Stomach smooth muscle (tissue), 2 donors: ENCODE data around the gene C1orf35.

Source experiments
- H3K27ac ChIP-seq: one replicate; pipeline ENCODE4 v1.7.0; 2013; ENCODE audit warnings: mild to moderate bottlenecking, low read length, inconsistent platforms
- H3K27me3 ChIP-seq, 2 donors: one replicate each; pipeline ENCODE4 v1.7.0; 2013; ENCODE audit warnings: low read length in 2 of 2; ENCODE audit not compliant: insufficient read depth in 2 of 2, control insufficient read depth in 1 of 2
- H3K36me3 ChIP-seq, 2 donors: one replicate each; pipeline ENCODE4 v1.7.0; 2013; ENCODE audit warnings: low read length in 2 of 2; ENCODE audit not compliant: control insufficient read depth in 2 of 2, insufficient read depth in 2 of 2
- H3K4me1 ChIP-seq: one replicate; pipeline ENCODE4 v1.7.0; 2013; ENCODE audit warnings: low read length; ENCODE audit not compliant: control insufficient read depth, insufficient read depth
- H3K4me3 ChIP-seq, 2 donors: one replicate each; pipeline ENCODE4 v1.7.0; 2013; ENCODE audit warnings: low read length in 2 of 2
- H3K9ac ChIP-seq, 2 donors: one replicate each; pipeline ENCODE4 v1.7.0; 2013; ENCODE audit warnings: low read length in 2 of 2, mild to moderate bottlenecking in 1 of 2
- H3K9me3 ChIP-seq, 2 donors: one replicate each; pipeline ENCODE4 v1.7.0; 2013; ENCODE audit warnings: low read length in 2 of 2; ENCODE audit not compliant: control insufficient read depth in 2 of 2
- donor health status: healthy.
- donor health status: Pancreatic carcinoma.

Gene C1orf35

GRCh38 chr1:228066891-228067654 is 36.1 kb downstream of the C1orf35 start:
- Histone ChIP-seq H3K36me3 (no peaks in the 10 kb centered on the region), H3K4me1 (no peaks in the 10 kb centered on the region), H3K27ac (no peak overlapping the region), H3K4me3 (no peak overlapping the region), H3K9ac (no peak overlapping the region), H3K9me3 (no peaks in the 10 kb centered on the region), H3K27me3 (peaks cover 63% of the 10 kb centered on the region in 2 donors)

- no peaks in the 10 kb centered on the region for H3K9me3 ChIP-seq
- H3K27me3 ChIP-seq: peaks cover 65 to 69% of the 10 kb centered on the region in 2 donors
Measured at GRCh38 chr1:228066416-228066815, 36.7 kb downstream of the C1orf35 start.

GRCh38 chr1:228065543-228066347 is 37.4 kb downstream of the C1orf35 start:
- no peak overlapping the region for H3K4me3 ChIP-seq
- peaks cover under 1% of the 10 kb centered on the region for H3K4me1 ChIP-seq
- no peak overlapping the region for H3K27ac ChIP-seq
- H3K36me3 ChIP-seq: no peaks in the 10 kb centered on the region
- no peak overlapping the region for H3K9ac ChIP-seq
- H3K27me3 ChIP-seq: peaks cover 66 to 73% of the 10 kb centered on the region in 2 donors
- H3K9me3 ChIP-seq: no peaks in the 10 kb centered on the region

More at GRCh38 chr1:228066416-228066815, 36.7 kb downstream of the C1orf35 start:
- Histone ChIP-seq H3K36me3 (no peaks in the 10 kb centered on the region), H3K4me1 (no peaks in the 10 kb centered on the region), H3K9ac (no peak overlapping the region), H3K27ac (no peak overlapping the region), H3K4me3 (no peak overlapping the region)

GRCh38 chr1:228064741-228065542 is 38.2 kb downstream of the C1orf35 start:
- H3K9me3 ChIP-seq: no peaks in the 10 kb centered on the region
- no peaks in the 10 kb centered on the region for H3K36me3 ChIP-seq
- H3K4me3 ChIP-seq: no peak overlapping the region
- peaks cover 9% of the 10 kb centered on the region for H3K4me1 ChIP-seq
- H3K27ac ChIP-seq: no peak overlapping the region
- H3K9ac ChIP-seq: no peak overlapping the region
- H3K27me3 ChIP-seq: peaks cover 71 to 78% of the 10 kb centered on the region in 2 donors

GRCh38 chr1:228064296-228064695 is 38.8 kb downstream of the C1orf35 start:
- Histone ChIP-seq H3K9me3 (no peaks in the 10 kb centered on the region), H3K27ac (no peak overlapping the region), H3K4me3 (no peak overlapping the region), H3K36me3 (no peaks in the 10 kb centered on the region), H3K27me3 (peaks cover 75 to 84% of the 10 kb centered on the region in 2 donors), H3K9ac (no peak overlapping the region), H3K4me1 (peaks cover 12% of the 10 kb centered on the region)

GRCh38 chr1:228063251-228064191 is 39.6 kb downstream of the C1orf35 start:
- no peak overlapping the region for H3K4me3 ChIP-seq
- H3K27me3 ChIP-seq: peaks cover 78 to 88% of the 10 kb centered on the region in 2 donors
- H3K9ac ChIP-seq: no peak overlapping the region
- H3K27ac ChIP-seq: no peak overlapping the region
- peaks cover 14% of the 10 kb centered on the region for H3K4me1 ChIP-seq
- no peaks in the 10 kb centered on the region for H3K36me3 ChIP-seq
- H3K9me3 ChIP-seq: no peaks in the 10 kb centered on the region

GRCh38 chr1:228062812-228063211 is 40.3 kb downstream of the C1orf35 start:
- no peak overlapping the region for H3K9ac ChIP-seq
- peaks cover 79 to 87% of the 10 kb centered on the region in 2 donors for H3K27me3 ChIP-seq
- H3K4me1 ChIP-seq: peaks cover 14% of the 10 kb centered on the region
- no peak overlapping the region for H3K27ac ChIP-seq
- no peak overlapping the region for H3K4me3 ChIP-seq
- H3K9me3 ChIP-seq: no peaks in the 10 kb centered on the region
- H3K36me3 ChIP-seq: no peaks in the 10 kb centered on the region

- Histone ChIP-seq H3K9me3 (no peaks in the 10 kb centered on the region), H3K27me3 (peaks cover 76 to 82% of the 10 kb centered on the region in 2 donors), H3K4me1 (peaks cover 14% of the 10 kb centered on the region), H3K9ac (no peak overlapping the region), H3K27ac (no peak overlapping the region), H3K4me3 (no peak overlapping the region), H3K36me3 (no peaks in the 10 kb centered on the region)
Measured at GRCh38 chr1:228062085-228062791, 40.9 kb downstream of the C1orf35 start.

GRCh38 chr1:228061411-228062084 is 41.6 kb downstream of the C1orf35 start:
- Histone ChIP-seq H3K27me3 (peaks cover 69 to 75% of the 10 kb centered on the region in 2 donors), H3K4me3 (no peak overlapping the region), H3K27ac (no peak overlapping the region)

More at GRCh38 chr1:228061411-228062084, 41.6 kb downstream of the C1orf35 start:
- H3K9me3 ChIP-seq: no peaks in the 10 kb centered on the region
- H3K4me1 ChIP-seq: peaks cover 14% of the 10 kb centered on the region
- no peaks in the 10 kb centered on the region for H3K36me3 ChIP-seq
- H3K9ac ChIP-seq: no peak overlapping the region
